GM12801 (cell line): ENCODE data around the gene TOMM34.

Experiments used
- CTCF ChIP-seq: IDR thresholded peaks from one replicate; pipeline ENCODE4 v1.5.1; 2011; ENCODE audit warnings: control low read depth; ENCODE audit not compliant: insufficient read length; ENCODE audit errors: extremely low read depth

Gene TOMM34

GRCh38 chr20:44943828-44944227 is 16.4 kb downstream of the TOMM34 start:
- no peak for TF ChIP-seq CTCF

- TF ChIP-seq CTCF = no peak
These were observed 17.8 kb downstream of the TOMM34 start for GRCh38 chr20:44942264-44942973.

GRCh38 chr20:44941120-44941691 is 19.0 kb downstream of the TOMM34 start:
- TF ChIP-seq CTCF = no peak

- TF ChIP-seq CTCF = no peak
These were observed 21.6 kb downstream of the TOMM34 start for GRCh38 chr20:44938637-44939036.

GRCh38 chr20:44936510-44936909 is 23.7 kb downstream of the TOMM34 start:
- no peak for TF ChIP-seq CTCF

GRCh38 chr20:44932916-44933315 is 27.3 kb downstream of the TOMM34 start:
- TF ChIP-seq CTCF = no peak

- no peak for TF ChIP-seq CTCF
These were observed 28.3 kb downstream of the TOMM34 start for GRCh38 chr20:44931911-44932310.
